C1 segment of cervical spinal cord (tissue), 14 donors: ENCODE measurements around the gene PARD6A.

ENCODE experiments used
- DNase-seq, 14 donors: peaks; one replicate each; lab custom pipeline; 2025; lab: John Stamatoyannopoulos, UW

The PARD6A gene

GRCh38 chr16:67653789-67654402 is 6.9 kb upstream of the PARD6A start:
- no peak for DNase-seq

- DNase-seq = no peak
These were observed 6.3 kb upstream of the PARD6A start for GRCh38 chr16:67654403-67654911.

- no peak for DNase-seq
These were observed 5.4 kb upstream of the PARD6A start for GRCh38 chr16:67655363-67655762.

- DNase-seq = no peak
These were observed 4.3 kb upstream of the PARD6A start for GRCh38 chr16:67656344-67657016.

GRCh38 chr16:67657017-67657608 is 3.6 kb upstream of the PARD6A start:
- no peak for DNase-seq

GRCh38 chr16:67657751-67658518 is 2.8 kb upstream of the PARD6A start:
- DNase-seq = no peak

GRCh38 chr16:67658849-67659674 is 1.7 kb upstream of the PARD6A start:
- no peak for DNase-seq

- DNase-seq = peak; percentile 57 to 92 (median 86)
These were observed 841 bp upstream of the PARD6A start, which contains the start of gene ACD for GRCh38 chr16:67659675-67660563. Gene ACD (minus strand): TSS chr16:67660260. CDS start chr16:67660220, 40 bp downstream.

GRCh38 chr16:67661101-67661761 is 471 bp downstream of the PARD6A start:
- peak in 1 of 14 donors; percentile 81 for DNase-seq

- DNase-seq = no peak
These were observed 1.3 kb downstream of the PARD6A start for GRCh38 chr16:67661886-67662652.

- DNase-seq = peak in 1 of 14 donors; percentile 41
These were observed 1.9 kb downstream of the PARD6A start for GRCh38 chr16:67662653-67663010.

- peak in 1 of 14 donors; percentile 55 for DNase-seq
These were observed 2.6 kb downstream of the PARD6A start for GRCh38 chr16:67663151-67663876.

- DNase-seq = peak in 1 of 14 donors; percentile 66
These were observed 3.1 kb downstream of the PARD6A start for GRCh38 chr16:67663877-67664222.

GRCh38 chr16:67664258-67664657 is 3.5 kb downstream of the PARD6A start:
- peak in 1 of 14 donors; percentile 87 for DNase-seq

GRCh38 chr16:67664871-67665270 is 4.1 kb downstream of the PARD6A start:
- no peak for DNase-seq

- no peak for DNase-seq
These were observed 4.8 kb downstream of the PARD6A start for GRCh38 chr16:67665598-67665997.

- DNase-seq = no peak
These were observed 5.3 kb downstream of the PARD6A start for GRCh38 chr16:67666032-67666551.
